NB4 (cell line): ENCODE results near the gene AXDND1.

Experiments used
- DNase-seq: peaks from one replicate; pipeline ENCODE4 v3.0.0; 2010; ENCODE audit warnings: low read depth
- H3K4me3 ChIP-seq: one replicate; pipeline ENCODE4 v1.5.1; 2011; ENCODE audit warnings: mild to moderate bottlenecking, low read depth, low read length, moderate library complexity
- MYC ChIP-seq: IDR thresholded peaks from 2 replicates; pipeline ENCODE4 v1.6.1; 2011; ENCODE audit warnings: low read depth, low read length
- POLR2A ChIP-seq: IDR thresholded peaks from 2 replicates; pipeline ENCODE4 v1.6.1; 2011; ENCODE audit warnings: mild to moderate bottlenecking; ENCODE audit not compliant: insufficient read length; ENCODE audit errors: extremely low read depth
- TF ChIP-seq, protein P1 (sequence below): IDR thresholded peaks from 2 replicates; pipeline ENCODE4 v1.6.1; 2011; ENCODE audit warnings: low read depth, low read length
- TF ChIP-seq, protein P2 (sequence below): IDR thresholded peaks from one replicate; pipeline ENCODE4 v1.5.1; 2012; ENCODE audit warnings: low read depth, low read length

The AXDND1 gene

DNA sequence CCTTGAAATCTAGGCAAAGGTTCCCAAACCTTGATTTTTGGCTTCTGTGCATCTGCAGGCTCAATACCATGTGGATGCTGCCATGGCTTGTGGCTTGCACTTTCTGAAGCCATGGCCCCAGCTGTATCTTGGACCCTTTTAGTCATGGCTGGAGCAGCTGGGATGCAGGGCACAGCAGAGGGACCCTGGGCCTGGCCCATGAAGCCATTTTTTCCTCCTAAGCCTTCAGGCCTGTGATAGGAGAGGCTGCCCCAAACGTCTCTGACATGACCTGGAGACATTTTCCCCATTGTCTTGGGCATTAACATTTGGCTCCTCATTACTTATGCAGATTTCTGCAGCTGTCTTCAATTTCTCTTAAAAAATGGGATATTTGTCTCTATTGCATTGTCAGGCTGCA is 112.6 kb downstream of the AXDND1 start:
- no peak overlapping the region for H3K4me3 ChIP-seq
- no peak for DNase-seq
- TF ChIP-seq MYC: no peak
- no peak for TF ChIP-seq POLR2A
- TF ChIP-seq, protein P1, sequence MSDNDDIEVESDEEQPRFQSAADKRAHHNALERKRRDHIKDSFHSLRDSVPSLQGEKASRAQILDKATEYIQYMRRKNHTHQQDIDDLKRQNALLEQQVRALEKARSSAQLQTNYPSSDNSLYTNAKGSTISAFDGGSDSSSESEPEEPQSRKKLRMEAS: no peak
- TF ChIP-seq, protein P2, sequence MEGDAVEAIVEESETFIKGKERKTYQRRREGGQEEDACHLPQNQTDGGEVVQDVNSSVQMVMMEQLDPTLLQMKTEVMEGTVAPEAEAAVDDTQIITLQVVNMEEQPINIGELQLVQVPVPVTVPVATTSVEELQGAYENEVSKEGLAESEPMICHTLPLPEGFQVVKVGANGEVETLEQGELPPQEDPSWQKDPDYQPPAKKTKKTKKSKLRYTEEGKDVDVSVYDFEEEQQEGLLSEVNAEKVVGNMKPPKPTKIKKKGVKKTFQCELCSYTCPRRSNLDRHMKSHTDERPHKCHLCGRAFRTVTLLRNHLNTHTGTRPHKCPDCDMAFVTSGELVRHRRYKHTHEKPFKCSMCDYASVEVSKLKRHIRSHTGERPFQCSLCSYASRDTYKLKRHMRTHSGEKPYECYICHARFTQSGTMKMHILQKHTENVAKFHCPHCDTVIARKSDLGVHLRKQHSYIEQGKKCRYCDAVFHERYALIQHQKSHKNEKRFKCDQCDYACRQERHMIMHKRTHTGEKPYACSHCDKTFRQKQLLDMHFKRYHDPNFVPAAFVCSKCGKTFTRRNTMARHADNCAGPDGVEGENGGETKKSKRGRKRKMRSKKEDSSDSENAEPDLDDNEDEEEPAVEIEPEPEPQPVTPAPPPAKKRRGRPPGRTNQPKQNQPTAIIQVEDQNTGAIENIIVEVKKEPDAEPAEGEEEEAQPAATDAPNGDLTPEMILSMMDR: no peak

DNA sequence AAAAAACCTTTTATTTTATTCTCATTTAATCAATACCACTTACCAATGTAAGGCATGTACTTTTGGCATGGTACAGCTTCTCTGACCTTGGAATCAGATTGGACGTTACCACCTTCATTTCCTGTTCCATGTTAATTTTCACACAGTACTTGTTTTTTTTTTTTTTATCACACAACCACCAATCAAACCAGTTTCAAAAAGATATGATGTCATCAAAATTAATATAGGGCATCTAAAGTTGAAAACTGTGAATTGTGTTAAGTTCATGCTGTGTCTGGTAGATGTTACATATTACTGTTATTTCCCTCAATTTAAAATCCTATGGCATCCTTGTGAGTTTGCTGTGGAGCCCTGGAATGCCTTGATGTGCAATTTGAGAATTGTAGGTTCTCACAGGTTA is 124.8 kb downstream of the AXDND1 start:
- no peak overlapping the region for H3K4me3 ChIP-seq
- no peak for DNase-seq
- TF ChIP-seq, protein P1: no peak
- no peak for TF ChIP-seq MYC
- TF ChIP-seq POLR2A: no peak
- TF ChIP-seq, protein P2: no peak

DNA sequence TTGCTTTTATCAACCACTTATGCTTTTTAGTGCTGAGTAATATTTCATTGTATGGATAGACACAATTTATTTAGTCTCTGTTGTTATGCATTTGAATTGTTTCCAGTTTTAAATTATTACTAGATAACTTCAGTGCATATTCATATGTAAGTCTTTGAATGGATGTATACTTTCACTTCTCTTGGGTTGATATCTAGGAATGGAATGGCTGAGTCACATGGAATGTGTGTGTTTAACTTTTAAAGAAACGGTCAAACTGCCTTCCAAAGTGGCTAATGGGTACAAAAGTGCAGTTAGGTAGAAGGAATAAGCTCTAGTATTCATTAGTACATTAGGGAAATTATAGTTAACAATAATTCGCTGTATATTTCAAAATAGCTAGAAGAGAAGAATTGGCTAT is 127.6 kb downstream of the AXDND1 start:
- H3K4me3 ChIP-seq: no peak overlapping the region
- DNase-seq: no peak
- TF ChIP-seq, protein P2: no peak
- TF ChIP-seq POLR2A (no peak), MYC (no peak)
- TF ChIP-seq, protein P1: no peak

DNA sequence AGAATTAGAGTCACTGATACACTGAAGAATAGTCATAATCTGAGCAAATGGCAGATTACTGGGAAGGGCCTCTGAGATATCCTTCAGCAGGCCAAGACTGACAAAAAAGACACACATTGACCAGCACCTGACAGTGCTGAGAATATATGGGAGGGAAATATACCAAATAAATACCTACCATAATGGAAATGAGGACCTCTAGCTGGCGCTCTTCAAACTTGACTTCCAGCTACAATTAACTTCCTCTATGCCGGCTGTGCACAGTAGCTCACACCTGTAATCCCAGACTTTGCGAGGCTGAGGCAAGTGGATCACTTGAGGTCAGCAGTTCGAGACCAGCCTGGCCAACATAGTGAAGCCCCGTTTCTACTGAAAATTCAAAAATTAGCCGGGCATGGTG is 140.4 kb downstream of the AXDND1 start:
- no peak overlapping the region for H3K4me3 ChIP-seq
- TF ChIP-seq, protein P1: no peak
- TF ChIP-seq, protein P2: no peak
- no peak for TF ChIP-seq MYC
- TF ChIP-seq POLR2A: no peak
- no peak for DNase-seq

DNA sequence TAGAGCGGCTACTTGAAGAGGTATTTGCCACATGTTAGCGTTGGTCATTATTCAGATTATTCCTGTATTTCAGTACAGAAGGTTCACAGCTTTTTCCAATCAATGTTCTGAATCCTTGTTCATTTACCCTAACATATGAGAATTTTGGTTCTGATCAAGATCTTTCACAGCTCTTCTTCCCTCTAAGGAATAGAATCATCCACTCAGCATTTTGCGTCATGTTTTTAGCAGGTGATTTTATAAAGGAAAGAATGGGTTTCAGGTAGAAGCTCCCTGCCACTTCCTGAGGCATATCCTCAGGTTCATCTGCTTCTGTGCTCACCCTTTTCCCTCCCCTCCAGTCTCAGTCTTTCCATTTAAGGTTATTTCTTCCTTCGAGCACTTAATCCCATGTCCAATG is 143.6 kb downstream of the AXDND1 start:
- TF ChIP-seq, protein P2: no peak
- TF ChIP-seq POLR2A: no peak
- TF ChIP-seq MYC: no peak
- TF ChIP-seq, protein P1: no peak
- no peak overlapping the region for H3K4me3 ChIP-seq
- DNase-seq: no peak

DNA sequence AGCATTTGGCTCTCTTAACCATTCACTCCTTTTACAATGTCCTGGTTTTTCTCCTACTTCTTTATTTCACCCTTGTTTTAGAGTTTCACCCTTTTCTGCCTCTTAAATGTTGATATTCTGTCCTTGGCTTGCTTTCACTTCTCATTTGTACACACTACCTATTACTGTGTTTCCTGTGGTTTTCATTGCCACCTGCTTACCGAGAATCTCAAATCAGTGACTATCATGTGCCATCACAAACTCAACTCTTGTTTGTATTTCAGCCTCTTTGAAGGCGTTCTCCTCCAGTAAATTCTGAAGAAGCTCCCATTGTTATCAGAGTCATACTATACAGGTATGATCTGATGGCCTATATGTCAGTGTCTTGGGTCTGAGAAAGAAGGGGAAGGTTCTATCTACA is 144.3 kb downstream of the AXDND1 start:
- H3K4me3 ChIP-seq: no peak overlapping the region
- no peak for DNase-seq
- TF ChIP-seq POLR2A (no peak), MYC (no peak)
- TF ChIP-seq, protein P1: no peak
- TF ChIP-seq, protein P2: no peak
